GM21447 (cell line): ENCODE results near the gene PJA2.

ENCODE experiments used
- ATAC-seq: cut with Tn5 transposase; IDR thresholded peaks from one replicate; pipeline ENCODE4 v1.9.1; 2021; ENCODE audit not compliant: unreplicated experiment

The PJA2 gene

DNA sequence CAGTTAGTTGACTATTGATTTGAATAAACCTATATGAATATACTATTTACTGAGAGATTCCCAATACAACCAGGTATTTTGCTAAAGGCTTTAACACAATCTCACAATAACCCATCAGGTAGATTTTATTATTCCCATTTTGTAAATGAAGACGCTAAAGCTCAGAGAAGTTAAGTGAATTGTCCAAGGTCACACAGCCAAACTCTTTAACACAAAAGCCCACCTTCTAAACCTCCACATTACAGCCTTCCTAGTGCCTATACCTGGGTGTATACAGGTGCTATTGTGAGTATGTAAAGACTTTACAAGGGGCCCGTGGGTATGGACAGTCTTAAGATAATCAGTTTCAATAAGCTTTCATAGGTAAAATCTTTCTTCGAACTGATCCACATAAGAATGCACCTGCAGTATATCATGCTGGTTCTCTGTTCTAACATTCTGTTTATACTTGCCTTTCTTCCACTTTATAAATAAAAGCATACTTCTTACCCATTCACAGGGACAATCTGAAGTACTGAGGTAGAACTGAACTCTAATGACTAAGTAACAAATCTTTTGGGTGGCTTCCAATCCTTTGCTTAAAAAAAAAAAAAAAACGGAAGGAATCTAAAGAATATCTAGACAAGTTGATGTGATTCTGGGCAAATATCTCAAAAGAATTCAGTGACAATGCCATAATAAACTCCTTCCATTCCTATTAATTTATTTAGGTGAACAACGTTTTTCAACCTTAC, 59.1 kb downstream of the PJA2 start:
- ATAC-seq, result no peak

DNA sequence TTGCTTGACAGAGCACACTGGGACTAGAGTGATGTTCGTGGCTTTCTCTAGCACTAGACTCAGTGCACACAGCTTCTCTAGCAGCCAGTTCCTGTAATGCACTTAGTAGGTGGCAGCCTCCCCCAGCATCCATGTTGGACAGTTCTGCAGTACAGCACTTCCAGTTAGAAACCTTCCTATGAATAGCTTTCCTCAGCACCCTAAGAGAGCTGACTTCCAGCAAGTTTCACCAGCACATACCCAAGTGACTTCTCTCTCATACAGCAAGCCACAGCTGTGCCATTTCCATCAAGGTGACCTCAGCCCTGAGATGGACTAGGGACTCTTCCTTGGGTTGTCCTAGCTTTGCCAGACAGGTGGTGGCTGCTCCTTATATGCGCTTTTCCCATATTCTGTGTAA, 60.4 kb downstream of the PJA2 start:
- ATAC-seq, result no peak

GRCh38 chr5:109347252-109347888, 62.4 kb downstream of the PJA2 start:
- no peak for ATAC-seq

- ATAC-seq, result no peak
Measured at GRCh38 chr5:109345699-109346098, 64.1 kb downstream of the PJA2 start.

DNA sequence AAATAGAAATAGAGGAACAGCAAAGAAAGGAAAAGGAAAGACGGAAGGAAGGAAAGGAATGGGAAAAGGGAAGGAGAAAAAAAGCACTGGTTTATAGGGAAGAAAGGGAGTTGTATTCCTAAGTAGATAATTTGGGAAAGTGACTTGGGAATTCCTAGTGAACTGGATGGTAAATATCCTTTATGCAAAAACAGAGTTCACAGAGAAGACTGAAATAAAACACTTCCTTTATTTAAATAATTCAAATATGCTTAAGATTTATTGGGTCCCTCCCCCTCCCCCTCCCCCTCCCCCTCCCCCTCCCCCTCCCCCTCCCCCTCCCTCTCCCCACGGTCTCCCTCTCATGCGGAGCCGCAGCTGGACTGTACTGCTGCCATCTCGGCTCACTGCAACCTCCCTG, 69.4 kb downstream of the PJA2 start:
- no peak for ATAC-seq

GRCh38 chr5:109335114-109335513, 74.7 kb downstream of the PJA2 start:
- ATAC-seq, result no peak

GRCh38 chr5:109334056-109334455, 75.7 kb downstream of the PJA2 start:
- ATAC-seq, result no peak

DNA sequence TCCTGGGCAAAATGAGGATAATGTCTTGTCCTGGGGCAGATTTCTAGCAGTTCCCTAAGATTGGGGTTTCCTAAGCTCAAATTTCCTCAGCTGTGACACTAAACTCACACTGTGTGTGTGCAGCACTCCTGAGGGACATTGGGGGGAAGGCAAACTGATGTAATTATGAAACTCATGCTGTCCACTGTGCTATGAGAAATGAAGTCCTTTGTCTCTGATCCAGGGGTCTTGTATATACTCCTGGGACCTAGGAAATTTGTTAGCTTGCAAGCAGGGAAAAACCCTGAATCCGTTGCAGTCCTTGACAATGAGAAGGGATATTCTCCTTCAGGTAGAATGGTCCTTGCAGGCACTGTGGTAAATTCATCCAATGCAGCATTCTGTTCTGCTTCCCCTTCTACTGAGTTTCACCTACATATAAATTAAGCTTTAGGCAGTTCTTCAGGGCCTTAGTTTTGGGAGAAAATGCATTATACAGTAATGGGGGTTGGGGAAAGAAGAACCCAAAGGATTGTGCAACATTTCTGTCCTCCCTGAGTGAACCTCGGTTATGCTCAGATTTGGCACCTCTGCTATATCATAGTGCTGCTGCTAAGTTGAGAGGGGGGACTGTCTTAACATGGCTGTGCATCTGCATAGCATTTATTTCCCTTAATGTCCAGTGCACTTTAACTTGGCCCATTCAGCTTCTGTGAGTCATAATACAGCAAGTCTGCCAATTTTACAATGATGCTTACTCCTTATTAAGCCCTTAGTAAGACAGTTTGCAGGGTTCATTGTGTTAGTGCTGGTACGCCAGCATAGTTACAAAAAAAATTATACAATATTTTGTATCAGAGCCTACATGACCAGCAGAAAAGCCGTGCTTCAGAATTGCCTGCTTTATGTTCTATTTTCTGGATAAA, 80.2 kb downstream of the PJA2 start:
- ATAC-seq, result no peak

GRCh38 chr5:109328626-109329025, 81.1 kb downstream of the PJA2 start:
- no peak for ATAC-seq

DNA sequence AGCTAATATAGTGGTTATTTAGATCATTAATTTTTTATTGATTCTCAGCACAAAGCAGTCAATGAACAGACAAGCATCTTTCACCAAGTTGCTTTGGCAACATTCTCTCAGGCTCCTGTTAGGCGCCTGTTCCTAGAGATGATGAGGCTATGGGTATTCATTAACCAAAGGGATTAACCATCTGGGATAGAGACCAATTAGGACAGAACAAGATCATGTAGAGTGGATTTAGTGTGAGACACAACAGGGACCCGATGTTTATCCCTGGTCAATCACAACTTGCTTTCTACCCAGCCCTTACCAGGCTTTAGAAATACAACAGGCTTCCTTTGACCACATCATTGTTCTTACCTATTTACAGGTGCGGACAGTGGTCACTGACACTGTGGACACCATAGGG, 82.2 kb downstream of the PJA2 start:
- no peak for ATAC-seq

GRCh38 chr5:109326919-109327318, 82.9 kb downstream of the PJA2 start:
- no peak for ATAC-seq

GRCh38 chr5:109325456-109325855, 84.3 kb downstream of the PJA2 start:
- ATAC-seq, result no peak

DNA sequence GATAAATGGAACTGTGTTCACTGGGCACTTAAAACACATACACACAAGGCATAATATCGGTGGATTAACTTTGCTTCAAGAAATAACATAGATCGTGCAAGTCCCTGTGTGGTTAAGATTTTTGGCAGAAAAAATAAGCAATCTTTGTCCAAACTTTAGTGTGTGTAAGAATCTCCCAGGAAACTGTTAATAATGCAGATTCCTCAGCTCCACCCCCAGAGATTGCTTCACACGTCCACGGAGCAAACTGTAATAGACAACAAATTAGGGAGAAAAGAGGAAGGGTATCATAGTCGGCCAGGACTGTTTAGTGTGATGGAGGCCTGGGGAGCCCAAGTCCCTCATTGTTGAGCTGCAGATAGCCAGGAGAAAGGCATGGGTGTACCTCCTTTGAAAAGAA, 84.8 kb downstream of the PJA2 start:
- no peak for ATAC-seq

GRCh38 chr5:109324351-109324750, 85.4 kb downstream of the PJA2 start:
- ATAC-seq, result no peak

- ATAC-seq, result no peak
Measured at GRCh38 chr5:109322694-109323093, 87.1 kb downstream of the PJA2 start.

DNA sequence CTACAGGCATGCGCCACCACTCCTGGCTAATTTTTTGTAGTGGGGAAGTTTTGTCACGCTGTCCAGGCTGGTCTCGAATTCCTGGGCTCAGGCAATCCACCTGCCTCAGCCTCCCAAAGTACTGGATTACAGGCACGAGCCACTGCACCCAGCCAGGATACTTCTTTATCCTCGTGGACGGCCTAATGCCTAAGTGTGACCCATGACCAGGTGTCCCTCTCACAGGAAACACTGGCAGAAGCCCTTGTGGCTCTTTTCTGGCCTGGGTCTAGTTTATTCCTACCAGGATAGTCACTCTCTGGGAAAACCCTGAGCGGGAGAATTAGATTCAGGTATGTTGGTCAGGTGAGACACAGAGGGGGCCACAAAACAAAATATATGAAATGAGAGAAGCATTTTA, 90.4 kb downstream of the PJA2 start:
- no peak for ATAC-seq

DNA sequence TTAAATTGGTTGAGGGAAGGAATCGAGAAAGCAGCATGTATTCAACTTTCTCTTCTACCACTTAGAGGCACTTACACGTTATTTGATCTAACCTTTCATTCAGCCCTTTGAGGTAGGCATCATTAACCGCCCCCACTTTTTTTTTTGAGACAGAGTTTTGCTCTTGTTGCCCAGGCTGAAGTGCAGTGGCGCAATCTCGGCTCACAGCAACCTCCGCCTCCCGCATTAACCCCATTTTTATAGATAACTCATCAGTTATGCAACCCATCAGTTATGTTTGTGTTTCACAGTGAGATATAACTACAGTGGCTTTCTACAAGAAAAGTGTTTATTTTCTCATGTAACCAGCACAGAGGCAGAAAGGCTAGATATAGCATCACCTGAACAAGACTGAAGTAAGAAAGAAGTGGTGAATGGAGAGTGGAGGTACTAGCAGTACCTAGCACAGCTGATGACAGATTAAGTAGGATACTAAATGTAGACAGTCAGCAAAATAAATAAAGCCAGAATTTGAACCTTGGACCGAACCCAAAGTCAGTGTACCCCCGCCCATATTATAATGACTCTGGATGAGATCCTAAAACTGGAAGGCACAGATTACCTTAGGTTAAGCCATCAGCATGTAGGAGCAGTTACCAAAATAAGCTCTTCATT, 91.2 kb downstream of the PJA2 start:
- ATAC-seq, result no peak

GRCh38 chr5:109316634-109317033, 93.1 kb downstream of the PJA2 start:
- no peak for ATAC-seq

DNA sequence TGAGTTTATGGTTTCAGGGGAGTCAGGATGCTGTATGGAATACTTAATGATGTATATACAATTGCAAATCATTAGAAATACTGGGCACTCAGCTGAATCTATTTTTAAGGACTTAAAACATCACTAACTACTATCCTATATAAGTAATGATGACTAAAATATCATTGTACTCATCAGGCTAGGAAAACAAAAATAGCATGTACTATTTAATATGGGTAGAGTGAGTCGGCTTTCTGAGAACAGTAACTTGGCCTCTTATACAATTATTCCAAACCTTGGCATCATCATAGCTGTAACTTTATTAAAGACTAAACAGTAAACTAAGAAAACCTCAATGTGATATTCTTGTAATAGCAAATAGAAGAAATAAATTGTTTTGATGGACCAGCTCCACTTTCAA, 94.5 kb downstream of the PJA2 start:
- no peak for ATAC-seq

DNA sequence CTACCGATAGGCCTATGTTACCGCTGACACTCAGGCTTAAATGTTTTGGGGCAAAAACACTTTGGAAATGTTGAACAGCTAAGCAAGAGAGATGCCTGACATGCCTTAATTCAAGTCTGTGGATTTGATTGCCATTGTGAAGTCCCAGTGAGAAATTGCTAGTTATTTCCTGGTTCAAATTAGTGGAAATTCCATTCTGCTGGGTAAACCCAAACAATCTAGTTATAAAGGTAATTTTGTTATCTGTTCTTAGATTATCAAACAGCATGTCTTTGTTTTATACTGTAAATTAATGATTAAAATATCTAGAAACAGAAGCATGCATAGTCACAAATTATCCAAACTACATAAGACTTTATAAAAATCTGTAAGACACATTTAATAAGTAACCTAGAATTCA, 96.6 kb downstream of the PJA2 start:
- ATAC-seq, result no peak

GRCh38 chr5:109312695-109313094, 97.1 kb downstream of the PJA2 start:
- ATAC-seq, result no peak
